Type B pancreatic cell (in vitro differentiated cells): ENCODE data around the gene SUPT20H. TPM values are rescaled to one million over a fixed set of nuclear protein-coding genes. Genes with fewer than 3 reads are reported as not detected.

Experiments used
- DNase-seq: peaks from one replicate; pipeline ENCODE4 v3.0.0; 2021; ENCODE audit warnings: mixed read lengths; ENCODE audit not compliant: unreplicated experiment; ENCODE audit errors: extremely low spot score
- H3K27ac Mint-ChIP-seq: 2 replicates; pipeline ENCODE4 v1.8.0; 2021; ENCODE audit warnings: mild to moderate bottlenecking, mixed read lengths
- H3K27me3 Mint-ChIP-seq: 2 replicates; pipeline ENCODE4 v1.8.0; 2021; ENCODE audit warnings: mixed read lengths
- H3K36me3 Mint-ChIP-seq: 2 replicates; pipeline ENCODE4 v1.8.0; 2021; ENCODE audit warnings: mixed read lengths
- H3K4me1 Mint-ChIP-seq: one replicate; pipeline ENCODE4 v1.8.0; 2021; ENCODE audit warnings: mixed read lengths; ENCODE audit not compliant: unreplicated experiment
- H3K4me3 Mint-ChIP-seq: 2 replicates; pipeline ENCODE4 v1.8.0; 2021; ENCODE audit warnings: mild to moderate bottlenecking, mixed read lengths
- H3K9me3 Mint-ChIP-seq: 2 replicates; pipeline ENCODE4 v1.8.0; 2021; ENCODE audit warnings: mixed read lengths
- total RNA-seq: library from RNA; stranded (reverse); gene quantifications from 2 replicates; pipeline ENCODE4 v1.2.1, GENCODE V29; 2021; ENCODE audit warnings: low replicate concordance
- TF ChIP-seq, protein P1 (sequence below): fragments of 200-600 bp; sonication (generic); conservative IDR thresholded peaks from 2 replicates; pipeline ENCODE4 v1.5.0; 2021; ENCODE audit warnings: antibody characterized with exemption, mild to moderate bottlenecking

Gene SUPT20H
- total RNA-seq, 1 donor from 2014 or later: 91.0 TPM

DNA sequence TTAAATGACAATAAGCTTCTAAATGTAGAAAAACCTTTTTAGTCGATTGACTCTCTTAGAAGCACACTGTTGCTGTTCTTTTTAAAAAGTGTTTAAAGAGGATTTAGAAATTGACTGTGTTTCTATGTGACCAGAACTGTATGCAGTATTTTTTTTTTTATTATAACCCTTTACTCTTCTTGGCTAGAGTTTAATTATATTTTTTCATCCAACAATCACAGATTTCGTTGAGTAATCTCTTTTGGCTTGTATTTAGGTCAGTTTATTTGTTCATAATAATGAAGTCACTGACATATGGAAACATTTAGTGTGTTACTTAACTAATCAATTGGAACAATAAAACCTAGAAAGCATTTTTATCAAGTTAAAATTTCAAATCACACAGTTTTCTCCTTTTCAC, 26.1 kb upstream of the SUPT20H start:
- no peak for DNase-seq
- TF ChIP-seq, protein P1, sequence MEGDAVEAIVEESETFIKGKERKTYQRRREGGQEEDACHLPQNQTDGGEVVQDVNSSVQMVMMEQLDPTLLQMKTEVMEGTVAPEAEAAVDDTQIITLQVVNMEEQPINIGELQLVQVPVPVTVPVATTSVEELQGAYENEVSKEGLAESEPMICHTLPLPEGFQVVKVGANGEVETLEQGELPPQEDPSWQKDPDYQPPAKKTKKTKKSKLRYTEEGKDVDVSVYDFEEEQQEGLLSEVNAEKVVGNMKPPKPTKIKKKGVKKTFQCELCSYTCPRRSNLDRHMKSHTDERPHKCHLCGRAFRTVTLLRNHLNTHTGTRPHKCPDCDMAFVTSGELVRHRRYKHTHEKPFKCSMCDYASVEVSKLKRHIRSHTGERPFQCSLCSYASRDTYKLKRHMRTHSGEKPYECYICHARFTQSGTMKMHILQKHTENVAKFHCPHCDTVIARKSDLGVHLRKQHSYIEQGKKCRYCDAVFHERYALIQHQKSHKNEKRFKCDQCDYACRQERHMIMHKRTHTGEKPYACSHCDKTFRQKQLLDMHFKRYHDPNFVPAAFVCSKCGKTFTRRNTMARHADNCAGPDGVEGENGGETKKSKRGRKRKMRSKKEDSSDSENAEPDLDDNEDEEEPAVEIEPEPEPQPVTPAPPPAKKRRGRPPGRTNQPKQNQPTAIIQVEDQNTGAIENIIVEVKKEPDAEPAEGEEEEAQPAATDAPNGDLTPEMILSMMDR: no peak
- H3K36me3 Mint-ChIP-seq: no peaks in the 10 kb centered on the region
- no peak overlapping the region for H3K4me3 Mint-ChIP-seq
- no peak overlapping the region for H3K27ac Mint-ChIP-seq
- H3K4me1 Mint-ChIP-seq: no peaks in the 10 kb centered on the region
- H3K27me3 Mint-ChIP-seq: no peaks in the 10 kb centered on the region
- H3K9me3 Mint-ChIP-seq: no peaks in the 10 kb centered on the region

DNA sequence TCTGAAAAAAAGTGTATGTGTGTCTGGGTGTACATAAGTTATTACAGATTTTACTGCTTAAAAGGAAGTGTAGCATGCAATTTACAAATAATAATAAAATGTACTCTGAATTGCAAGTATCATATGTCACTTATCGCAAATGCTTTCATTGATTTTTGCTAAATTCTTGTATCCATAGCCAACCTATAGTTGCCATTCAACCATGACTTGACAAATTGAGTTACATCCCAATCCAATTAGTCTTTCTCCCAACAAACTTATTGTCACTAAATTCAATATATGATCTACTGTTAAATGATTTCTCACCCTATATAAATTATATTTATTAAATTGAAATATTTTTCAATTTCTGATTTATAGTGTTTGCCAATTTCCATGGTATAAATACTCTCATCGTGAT, 17.3 kb upstream of the SUPT20H start:
- no peaks in the 10 kb centered on the region for H3K36me3 Mint-ChIP-seq
- no peaks in the 10 kb centered on the region for H3K27me3 Mint-ChIP-seq

DNA sequence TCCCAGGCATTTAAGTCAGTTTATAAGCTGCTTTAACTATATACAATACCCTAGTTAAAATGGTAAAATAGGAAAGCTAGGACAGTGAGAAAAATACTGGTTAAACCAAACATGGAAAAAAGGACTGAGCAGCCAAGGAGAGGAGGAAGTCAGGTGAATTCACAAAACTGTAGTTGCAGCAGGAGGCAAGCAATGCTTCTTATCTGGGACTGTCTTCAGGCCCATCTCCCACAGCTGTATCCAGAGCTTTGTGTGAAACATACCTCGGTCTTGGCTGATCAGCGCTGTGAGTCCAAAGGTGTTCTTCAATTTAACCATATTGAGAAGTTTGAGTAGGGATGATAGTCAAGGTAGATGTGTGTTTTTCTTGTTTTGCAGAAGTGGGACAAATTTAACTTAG, 15.7 kb upstream of the SUPT20H start:
- DNase-seq: no peak
- H3K4me3 Mint-ChIP-seq: no peak overlapping the region
- no peaks in the 10 kb centered on the region for H3K27me3 Mint-ChIP-seq
- no peaks in the 10 kb centered on the region for H3K9me3 Mint-ChIP-seq
- TF ChIP-seq, protein P1: no peak
- H3K4me1 Mint-ChIP-seq: no peaks in the 10 kb centered on the region
- no peaks in the 10 kb centered on the region for H3K36me3 Mint-ChIP-seq
- no peak overlapping the region for H3K27ac Mint-ChIP-seq

More for the DNA sequence above, 17.3 kb upstream of the SUPT20H start:
- TF ChIP-seq, protein P1: no peak
- H3K27ac Mint-ChIP-seq: no peak overlapping the region
- no peak for DNase-seq
- no peak overlapping the region for H3K4me3 Mint-ChIP-seq
- no peaks in the 10 kb centered on the region for H3K9me3 Mint-ChIP-seq
- H3K4me1 Mint-ChIP-seq: no peaks in the 10 kb centered on the region

DNA sequence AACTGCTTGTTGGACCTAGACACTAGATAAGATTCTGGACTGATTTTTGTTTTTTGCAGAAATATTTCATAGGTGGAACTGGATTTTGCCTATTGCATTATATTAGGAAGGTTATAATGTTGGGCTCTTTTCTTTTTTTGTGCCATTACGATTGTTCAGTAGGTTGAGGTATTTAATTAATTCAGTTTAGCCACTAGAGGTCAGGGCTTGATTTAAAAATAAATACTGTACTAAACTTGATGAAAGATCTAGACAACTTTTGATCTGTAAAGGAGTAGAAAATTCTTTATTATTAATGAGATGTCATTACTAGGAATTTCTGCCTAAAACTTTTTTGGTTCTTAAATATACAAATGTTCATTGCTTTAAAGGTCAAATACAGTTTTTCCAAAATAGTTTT, 15.2 kb upstream of the SUPT20H start:
- Mint-ChIP-seq H3K27me3 (no peaks in the 10 kb centered on the region), H3K36me3 (no peaks in the 10 kb centered on the region), H3K4me3 (no peak overlapping the region), H3K4me1 (no peaks in the 10 kb centered on the region), H3K9me3 (no peaks in the 10 kb centered on the region), H3K27ac (no peak overlapping the region)
- DNase-seq: no peak
- TF ChIP-seq, protein P1: peak; percentile 65

DNA sequence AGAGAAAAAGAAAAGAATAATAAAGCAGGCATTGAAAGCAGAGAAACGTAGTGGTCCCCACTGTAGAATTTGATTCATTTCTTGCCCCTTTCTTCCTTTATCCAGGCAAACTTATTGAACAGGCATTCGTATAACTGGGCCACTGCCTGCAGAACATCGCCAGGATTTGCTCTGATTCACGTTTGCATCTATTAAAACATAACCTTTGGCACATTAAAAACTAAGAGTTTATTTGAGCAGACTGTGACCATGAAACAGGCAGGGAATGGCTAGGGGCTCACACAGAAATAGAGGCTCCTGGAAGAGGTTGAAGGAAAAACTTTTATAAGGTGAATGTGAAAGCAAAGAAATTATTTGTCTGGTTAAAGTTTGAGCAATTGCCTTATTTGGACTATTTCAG, 12.5 kb upstream of the SUPT20H start:
- no peaks in the 10 kb centered on the region for H3K9me3 Mint-ChIP-seq
- no peaks in the 10 kb centered on the region for H3K36me3 Mint-ChIP-seq
- TF ChIP-seq, protein P1: no peak
- DNase-seq: no peak
- H3K4me3 Mint-ChIP-seq: no peak overlapping the region
- H3K27ac Mint-ChIP-seq: no peak overlapping the region
- H3K27me3 Mint-ChIP-seq: no peaks in the 10 kb centered on the region
- H3K4me1 Mint-ChIP-seq: peaks cover 4% of the 10 kb centered on the region

DNA sequence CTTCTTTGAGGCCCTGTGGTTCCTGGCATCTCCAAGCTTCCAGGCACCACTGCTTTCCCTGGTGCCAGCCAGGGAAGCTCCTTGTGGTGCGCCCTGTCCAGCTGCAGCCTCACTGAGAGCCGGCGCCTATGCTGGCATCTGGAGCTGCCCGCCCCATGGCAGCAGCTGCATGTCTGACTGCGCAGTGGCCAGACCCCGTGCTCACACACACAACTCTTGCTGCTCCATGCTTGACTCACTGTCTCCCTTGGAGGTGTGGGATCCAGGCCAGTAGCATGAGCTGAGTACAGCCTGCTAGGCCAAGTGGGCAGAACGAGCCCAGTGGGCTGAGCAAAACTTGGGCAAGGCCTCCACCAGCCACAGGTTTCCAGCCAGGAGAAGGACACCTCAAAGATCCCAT, 11.5 kb upstream of the SUPT20H start:
- Mint-ChIP-seq H3K27me3 (no peaks in the 10 kb centered on the region), H3K36me3 (no peaks in the 10 kb centered on the region), H3K9me3 (no peaks in the 10 kb centered on the region), H3K4me3 (no peak overlapping the region), H3K27ac (no peak overlapping the region), H3K4me1 (peaks cover 4% of the 10 kb centered on the region)
- TF ChIP-seq, protein P1: no peak
- DNase-seq: no peak
